Measurements from ENCODE around the gene RECQL5. TPM values are rescaled to one million over a fixed set of nuclear protein-coding genes. Genes with fewer than 3 reads are reported as not detected.
"Not testable (repeated sequence)": the region's sequence is repeated elsewhere in the genome, so short reads cannot be mapped to it uniquely, and the experiment has no call there.

Gene RECQL5
- polyA plus RNA-seq, 12 donors, result 12.3 to 36.8 (median 16.4) TPM; not detected in 1

DNA sequence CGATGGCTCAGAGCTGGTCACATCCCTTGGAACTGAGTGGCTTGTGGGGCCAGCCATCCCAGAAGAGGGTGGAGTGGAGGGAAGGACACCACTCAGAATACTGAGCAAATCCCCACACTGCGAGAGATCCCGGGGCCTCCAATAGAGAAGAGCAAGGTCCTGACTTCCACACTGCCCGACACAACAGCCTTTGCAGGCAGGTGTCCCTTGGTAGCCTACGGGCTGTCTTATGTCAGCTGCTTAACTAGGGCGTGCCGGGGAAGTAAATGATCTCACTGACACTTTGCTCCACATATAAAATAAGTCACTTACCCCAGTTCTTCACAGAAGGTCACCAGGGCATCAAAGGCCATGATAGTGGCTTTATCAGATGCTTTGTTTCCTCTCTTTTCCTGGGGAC is 16.1 kb downstream of the RECQL5 start:
- DNase-seq, result no peak

DNA sequence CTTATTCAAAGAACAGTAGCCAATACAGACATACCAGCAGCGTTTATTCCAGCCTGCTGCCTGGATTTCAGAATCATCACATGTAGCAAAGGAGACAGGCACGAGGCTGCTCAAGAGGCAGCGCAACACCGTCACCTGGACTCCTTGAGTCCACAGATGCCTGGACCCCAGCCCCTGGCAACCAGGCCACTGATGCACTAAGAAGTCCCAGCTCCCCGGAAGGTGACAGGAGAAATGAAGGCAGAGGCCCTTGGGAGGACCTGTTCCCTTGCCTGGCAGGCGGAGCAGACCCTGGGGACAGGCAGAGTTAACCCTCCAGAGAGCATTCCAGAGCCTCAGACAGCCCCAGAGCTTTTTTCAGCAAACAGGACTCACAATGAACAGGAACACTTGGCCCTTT is 17.3 kb downstream of the RECQL5 start:
- no peak for DNase-seq

DNA sequence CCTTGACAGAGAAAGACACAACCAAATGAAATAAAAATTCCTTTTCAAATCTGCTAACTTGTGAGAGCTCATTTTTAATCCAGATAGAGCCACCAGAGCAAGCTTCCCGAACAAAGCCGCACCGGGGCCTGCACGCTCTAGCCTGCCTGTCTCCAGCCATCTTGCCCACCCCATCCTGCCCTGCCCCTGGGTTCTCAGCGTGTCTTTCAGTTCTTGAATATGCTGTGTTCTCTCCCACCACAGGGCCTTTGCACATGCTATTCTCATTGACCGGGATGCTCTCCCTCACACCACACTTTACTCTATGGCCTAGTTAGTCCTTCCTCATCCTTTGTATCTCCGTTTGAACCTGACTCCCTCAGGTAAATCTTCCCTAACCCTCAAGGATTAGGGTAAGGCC is 19.0 kb downstream of the RECQL5 start:
- DNase-seq, result no peak

DNA sequence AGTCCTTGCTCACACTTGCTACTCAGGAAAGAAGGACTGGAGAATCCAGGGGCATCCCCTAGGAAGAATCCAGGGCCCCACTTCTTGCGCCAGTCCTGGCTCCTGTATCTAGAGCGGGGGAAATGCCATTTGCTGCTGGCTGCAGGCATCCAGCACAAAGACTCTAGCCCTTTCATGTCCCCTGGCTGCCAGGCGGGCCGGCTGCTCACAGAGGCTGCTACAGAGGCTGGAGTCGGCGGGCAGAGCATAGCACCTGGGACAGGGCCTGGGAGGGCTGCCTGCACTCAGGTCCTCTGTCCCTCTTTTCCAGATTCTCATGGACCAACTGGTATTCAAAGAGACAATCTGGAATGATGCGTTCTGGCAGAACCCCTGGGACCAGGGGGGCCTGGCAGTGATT is 19.9 kb downstream of the RECQL5 start:
- DNase-seq, result no peak

DNA sequence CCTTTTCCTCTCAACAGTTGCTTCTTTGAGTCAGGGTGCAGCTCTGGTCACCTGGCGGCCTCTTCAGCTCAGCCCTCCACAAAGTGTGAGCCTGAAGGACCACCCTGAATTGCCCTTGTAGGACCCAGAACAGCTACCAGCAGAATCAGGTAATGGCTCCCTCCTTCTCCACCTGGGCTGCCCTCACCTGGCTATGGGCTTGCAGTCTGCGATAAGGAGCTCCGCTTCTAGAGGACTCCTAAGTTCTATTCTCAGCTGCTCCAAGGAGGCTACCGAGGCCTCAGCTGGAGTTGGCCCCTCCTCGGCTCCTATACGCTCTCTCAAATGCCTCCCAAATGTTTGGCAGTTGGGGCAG is 20.3 kb downstream of the RECQL5 start:
- no peak for DNase-seq

DNA sequence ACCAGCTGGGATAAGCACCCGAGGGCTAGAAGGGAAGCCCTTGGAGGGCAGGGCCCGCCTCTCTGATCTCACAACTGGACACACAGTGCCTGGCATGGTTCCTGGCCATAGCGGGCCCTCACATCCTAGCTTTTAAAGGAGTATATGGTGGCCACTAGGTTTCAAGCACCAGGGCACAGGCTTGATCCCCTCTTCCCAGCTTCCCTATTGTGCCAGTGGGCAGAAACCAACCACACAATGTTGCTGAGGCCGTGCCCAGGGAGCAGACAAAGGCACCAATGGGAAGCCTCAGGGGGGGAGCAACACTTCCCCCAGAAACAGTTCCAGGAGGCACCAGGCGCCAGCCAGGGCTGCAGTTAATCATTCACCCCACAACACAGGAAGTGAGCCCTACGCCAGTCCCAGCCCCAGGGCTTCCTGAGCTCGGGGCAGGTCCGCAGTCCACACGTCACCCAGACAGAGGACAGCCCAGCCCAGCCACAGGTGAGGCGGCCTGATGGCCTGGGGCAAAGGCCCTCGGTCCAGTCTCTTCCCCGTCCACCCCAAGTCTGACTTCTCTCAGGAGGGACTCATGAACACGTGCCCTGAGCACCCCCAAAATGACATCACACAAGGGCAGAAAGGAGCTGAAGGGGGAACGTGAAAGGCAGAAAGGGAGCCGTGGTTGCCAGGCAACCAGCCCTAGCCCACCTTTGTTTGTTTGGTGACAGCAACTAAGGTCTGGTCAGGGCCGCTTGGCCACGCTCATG is 20.9 kb downstream of the RECQL5 start:
- no peak for DNase-seq

DNA sequence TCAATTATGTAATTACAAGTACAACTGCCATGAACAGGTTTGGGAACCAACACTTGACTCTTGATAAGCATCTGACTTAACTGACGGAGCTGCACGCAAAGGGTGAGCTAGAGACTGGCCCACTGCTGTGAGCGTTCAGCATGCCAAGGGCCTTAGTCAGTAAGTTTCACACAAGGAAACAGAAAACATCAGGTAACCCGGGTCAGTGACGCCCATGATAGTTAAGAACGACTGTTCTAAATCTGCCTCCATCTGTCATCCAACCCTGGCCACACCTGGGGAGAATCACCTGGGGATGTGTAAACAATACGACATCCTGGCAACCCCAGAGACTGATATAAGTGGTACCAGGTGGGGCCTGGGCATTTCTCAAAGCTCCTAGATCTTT is 21.5 kb downstream of the RECQL5 start:
- DNase-seq, result no peak

DNA sequence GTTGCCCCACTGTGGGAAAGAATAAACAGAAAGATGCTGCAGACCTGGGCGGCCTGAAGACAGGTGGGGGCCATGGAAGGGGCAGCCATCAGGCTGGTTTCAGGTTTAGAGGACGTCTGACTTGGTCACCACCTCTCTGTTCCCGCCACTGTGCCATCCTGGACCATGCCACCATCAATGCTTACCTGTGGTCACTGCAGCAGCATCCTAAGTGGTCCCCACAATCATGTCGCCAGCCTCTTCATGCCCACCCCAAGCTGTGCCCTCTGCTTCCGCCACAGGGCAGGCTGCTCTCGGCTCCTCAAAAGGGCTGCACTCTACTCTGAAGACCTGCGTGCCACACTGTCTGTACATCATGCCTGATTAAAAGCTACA is 23.3 kb downstream of the RECQL5 start:
- DNase-seq, result no peak

DNA sequence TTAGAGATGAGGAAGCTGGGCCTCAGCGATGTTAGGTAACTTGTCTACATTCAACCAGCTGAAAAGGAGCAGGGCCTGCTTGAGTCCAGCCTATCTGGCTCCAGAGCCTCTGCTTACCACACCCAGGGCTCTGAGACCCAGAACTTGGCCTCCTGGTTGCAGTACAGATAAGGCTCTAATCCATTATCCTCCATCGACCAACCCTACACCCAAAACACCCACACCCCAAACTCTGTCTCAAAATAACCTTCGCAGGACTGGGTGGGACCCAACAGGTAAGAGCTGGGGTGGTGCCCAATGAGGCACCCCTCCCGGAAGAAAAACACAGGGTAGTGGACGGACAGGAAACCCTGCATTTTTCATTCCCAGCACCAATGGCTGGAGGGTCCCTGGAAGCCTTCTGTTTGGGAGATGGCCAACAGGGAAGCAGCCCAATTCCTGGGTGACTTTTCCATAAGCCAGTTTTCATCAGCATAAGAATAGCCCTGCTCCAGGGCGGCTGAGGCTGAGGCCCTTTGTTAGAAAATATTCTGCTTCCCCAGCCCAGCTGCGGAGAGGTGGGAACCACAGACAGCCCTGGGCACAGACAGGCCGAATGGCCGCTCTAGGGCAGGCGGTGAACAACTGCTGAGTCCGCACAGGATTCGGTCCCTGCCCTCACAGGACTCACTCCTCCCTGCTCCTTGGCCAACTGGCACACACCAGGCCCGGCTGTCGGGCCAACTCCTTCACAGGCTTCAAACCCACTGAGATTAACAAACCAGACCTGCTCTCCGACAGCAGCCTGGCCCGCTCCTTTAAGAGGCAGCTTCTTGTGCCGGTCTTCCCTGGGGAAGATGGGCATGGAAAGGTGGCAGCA is 23.9 kb downstream of the RECQL5 start:
- no peak for DNase-seq

DNA sequence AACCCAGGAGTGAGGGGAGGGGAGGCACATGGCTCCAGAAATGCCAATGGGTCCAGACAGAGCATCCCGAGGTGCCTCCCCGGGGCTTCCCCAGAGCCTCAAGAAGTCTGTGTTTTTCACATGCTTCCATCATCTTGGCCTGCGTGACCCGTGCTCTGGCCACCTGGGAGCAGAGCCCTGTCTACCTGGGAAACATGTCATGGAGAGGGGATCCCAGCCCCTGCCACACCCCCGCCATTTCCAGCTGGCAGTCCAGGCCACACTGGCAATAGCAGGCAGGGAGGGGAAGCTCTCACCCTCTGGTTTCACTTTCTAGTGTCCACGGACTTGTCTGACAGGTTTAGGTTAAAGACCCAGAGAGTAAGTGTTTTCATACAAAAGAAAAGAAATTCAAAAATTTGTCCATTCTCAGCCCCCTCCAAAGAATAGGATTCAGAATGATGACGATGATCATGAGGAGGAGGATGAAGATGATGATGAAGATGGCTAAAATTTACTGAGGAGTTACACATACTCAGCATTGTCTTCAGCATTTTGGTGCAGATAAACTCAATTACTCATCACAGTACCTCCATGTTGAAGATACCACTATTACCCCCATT is 24.7 kb downstream of the RECQL5 start:
- no peak for DNase-seq

DNA sequence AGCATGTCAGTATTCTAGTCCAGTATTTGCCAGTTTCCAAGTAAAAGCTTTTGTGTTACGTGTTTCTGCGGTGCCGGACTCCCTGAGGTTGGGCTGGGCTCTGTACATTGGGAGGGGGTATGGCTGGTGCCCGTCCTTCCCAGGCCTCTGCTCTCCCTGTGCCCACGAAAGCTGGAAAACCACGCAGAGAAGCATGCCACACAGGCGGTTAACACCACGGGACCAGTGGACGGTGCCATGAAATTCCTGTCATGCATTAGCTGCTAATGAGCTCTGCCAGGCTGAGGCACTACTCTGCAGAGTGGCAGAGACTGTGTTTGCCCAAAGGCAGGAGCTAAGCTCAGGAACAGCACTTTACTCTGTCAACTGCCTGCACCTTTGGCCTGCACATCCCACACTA is 25.6 kb downstream of the RECQL5 start:
- DNase-seq, result no peak

DNA sequence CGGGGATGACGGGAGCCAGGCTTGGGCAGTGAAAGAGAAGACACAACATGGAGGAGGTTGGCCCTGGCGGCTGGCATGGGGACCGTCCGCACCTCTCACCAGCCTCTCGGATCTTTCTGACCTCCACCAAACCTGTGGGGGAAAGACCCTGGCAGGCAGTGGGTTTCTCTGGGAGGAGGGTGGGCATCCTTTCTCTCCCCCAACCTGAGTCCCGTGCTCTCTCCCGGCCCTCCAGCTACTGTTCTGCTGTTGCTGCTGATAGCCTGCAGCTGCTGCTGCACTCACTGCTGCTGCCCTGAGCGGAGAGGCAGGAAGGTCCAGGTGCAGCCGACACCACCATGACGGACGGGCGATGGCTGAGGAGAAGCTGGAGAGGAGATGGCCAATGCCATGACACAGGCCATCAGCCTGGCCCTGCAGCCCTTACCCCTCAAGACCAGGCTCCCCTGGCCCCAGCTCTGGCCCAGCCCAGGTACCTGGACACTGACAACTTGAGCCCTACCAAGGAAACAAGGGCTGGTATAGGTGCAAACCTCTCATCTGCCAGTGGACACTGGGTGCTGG is 26.3 kb downstream of the RECQL5 start:
- DNase-seq, result no peak

DNA sequence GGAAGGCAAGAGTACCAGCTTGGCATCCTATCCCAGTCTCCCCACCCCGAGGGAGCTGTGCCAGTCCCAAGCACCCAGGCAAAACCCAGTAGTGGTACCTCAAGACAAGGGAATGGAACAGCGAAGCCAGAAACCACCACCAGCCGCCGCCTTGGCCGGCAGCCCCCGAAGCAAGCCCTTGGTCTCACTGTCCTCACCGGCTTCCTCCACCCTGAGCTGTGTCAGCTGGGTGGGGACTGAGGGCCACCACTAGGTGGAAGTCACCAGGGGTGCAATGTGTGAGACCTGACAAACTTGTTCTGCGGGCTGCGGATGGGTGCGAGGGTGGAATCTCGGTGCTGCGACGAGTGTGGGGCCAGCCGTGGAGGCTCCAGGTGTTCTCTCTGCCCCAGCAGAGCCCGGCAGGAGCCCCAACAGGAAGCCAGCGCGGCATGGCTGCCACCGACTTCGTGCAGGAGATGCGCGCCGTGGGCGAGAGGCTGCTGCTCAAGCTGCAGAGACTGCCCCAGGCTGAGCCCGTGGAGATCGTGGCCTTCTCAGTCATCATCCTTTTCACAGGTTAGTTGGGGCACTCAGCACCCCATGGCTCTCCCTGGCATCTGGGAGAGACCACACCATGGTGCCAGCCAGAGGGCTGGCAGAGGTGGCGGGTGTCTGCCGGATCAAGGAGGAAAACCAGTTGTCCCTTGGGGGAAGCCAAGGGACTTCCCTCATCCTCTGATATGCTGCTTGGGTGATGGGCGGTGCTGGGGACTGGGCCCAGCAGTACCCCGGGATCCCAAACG is 27.0 kb downstream of the RECQL5 start:
- DNase-seq, result no peak

DNA sequence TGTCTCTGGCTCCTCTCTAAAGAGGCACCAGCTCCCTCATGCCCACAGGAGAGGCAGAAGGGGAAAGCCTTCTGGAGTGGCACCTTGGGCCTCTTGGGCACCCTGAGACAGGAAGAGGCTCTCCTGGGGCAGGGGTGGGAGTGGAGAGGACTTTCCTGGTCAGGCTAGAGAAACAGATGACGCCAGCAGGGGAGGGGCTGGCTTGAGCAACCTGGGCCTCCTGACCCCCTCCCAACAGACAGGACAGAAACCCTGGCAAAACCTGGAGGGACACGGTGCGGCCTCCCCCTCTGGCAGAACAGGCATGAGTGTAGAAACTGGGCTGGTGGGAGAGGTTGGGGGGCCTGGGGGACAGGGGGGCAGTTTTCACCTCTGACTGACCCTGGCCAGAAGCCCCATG is 27.6 kb downstream of the RECQL5 start:
- DNase-seq, result no peak

DNA sequence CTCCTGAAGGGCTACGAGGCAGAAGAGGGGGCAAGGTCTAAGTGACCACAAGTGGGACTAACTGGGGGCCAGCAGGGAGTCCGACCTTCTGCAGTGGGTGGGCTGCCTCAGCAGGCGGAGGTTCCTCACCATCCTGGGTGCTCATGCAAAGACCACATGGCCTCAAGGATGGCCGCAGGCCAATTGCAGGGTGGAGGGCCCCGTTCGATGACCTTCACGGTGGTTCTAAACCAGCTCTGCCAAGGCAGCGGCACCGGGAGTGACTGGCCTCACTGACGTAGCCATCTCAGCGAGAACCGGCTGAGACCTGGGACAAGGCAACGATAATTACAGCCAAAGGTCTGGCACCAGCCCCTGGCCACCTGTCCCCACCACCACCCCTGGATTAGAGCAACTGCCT is 28.1 kb downstream of the RECQL5 start:
- no peak for DNase-seq

DNA sequence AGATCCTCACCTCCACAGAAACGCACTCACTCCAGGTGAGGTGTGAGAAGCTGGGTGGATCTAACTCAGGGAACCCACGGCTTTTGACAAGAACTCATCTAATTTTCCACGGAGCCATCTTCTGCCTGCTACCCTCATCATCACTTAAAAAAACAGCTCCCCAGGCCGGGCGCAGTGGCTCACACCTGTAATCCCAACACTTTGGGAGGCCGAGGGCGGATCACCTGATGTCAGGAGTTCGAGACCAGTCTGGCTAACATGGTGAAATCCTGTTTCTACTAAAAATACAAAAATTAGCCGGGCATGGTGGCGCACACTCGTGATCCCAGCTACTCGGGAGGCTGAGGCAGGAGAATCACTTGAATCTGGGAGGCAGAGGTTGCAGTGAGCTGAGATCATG is 28.9 kb downstream of the RECQL5 start:
- not testable (repeated sequence) for DNase-seq

DNA sequence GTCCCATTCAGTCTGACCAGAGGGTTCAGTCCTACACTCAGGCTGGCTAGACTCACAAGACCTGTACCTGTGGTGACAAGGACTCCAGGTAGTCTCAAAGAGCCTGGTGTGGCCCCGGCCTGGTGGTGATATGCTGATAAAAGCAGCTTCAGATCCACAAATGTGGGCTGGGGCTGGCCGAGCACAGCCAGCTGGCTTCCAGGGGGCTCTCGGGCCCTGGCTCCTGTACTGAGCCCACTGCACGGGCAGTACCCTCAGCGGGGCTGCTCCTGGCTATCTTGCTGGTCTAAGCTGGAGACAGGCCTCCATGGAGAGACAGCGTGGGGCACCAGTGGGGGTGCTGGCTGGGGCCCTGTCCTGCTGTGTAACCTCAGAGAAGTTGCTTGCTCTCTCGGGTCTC is 29.4 kb downstream of the RECQL5 start:
- no peak for DNase-seq

DNA sequence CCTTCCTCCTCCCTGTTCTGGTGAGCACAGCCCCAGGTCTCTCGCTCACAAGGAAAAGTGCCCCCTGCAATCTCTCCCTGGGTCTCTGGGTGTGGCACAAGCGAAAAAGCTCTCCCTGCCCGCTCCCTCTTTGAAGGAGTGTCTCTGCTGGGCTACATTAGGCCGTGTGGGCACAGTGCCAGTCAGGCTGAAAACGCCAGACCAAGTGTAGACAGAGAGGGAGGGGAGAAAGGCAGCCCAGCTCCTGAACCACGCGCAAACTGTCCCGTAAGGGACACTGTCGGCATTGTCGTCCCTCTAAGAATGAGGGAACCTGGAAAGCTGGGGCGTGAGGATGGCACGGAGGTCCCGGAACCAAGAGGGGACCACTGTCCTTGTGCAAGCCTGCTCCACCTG is 29.8 kb downstream of the RECQL5 start:
- DNase-seq, result no peak

DNA sequence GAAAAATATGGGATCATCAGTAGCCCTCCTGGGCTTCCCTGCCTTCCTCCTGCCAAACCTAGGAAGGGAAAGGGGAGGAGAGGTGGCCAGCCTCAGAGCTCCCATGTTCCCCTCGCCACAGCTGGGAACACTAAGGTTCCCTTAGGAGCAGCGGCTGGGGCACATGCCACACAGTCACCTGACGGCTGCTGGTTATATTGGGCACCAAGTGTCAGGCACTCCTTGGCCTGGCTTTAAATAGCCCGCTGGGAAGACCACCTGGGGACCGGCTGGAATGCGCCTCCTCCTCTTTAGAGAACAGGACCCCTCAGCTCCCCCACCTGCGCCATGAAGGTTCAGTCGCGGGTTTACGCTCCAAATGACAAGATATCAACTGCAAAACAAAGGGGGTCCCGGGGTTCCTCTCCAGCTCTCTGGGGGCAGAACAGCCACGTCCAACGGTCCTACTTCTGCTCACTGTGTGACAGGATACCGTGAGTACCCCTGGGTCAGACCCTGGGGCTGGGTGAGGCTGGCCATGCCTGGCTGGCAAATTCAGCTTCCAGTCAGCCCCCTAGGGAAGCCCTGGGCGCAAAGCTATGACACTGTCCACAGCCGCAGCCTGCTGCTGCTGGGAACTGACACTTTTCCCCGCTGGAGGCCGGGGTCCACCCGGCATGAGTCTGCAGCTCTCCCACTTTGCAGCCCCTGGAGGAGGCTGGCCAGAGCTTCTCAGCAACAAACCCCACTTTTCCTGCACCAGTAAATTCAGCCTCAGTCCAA is 30.4 kb downstream of the RECQL5 start:
- no peak for DNase-seq

DNA sequence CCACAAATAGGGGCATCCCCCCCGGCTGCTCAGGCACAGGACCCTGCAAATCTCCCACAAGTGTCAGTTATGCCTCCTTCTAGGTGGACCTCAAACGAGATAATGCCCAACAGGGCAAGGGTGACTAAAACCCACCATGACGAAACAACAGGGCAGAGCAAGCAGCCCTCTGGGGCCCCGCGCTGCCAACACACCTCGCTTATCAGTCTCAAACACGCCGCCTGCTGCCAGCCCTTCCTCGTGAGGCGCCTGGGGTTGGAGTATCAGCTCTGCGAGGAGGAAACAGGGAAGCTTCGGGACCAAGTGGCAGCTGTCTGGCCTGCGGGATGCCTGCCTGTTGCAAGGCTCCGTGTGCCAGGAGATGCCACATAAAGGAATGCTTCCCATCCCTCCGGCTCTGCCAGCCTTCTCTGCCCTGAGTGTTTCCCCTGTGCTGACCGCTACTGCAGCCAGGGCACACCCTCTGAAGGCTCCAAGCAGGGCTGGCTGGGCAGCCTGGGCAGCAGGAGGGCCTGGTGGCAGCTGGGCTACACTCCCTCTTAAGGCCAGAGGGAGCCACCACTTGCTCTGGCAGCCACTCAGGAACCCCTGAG is 31.2 kb downstream of the RECQL5 start:
- DNase-seq, result no peak
